OCI-LY3 (cell line): ENCODE measurements around the gene TMEM266.

Experiments
- H2AFZ ChIP-seq: fragments of 200-600, 300-600 bp; shearing (Covaris generic); 2 replicates; pipeline ENCODE4 v1.6.0; 2014; ENCODE audit warnings: antibody characterized with exemption, low read depth, low read length
- H3K27ac ChIP-seq: fragments of 200-600, 300-600 bp; sonication (generic); 2 replicates; pipeline ENCODE4 v1.5.1; 2014; ENCODE audit warnings: mild to moderate bottlenecking, low read length, moderate library complexity, mixed read lengths
- H3K27me3 ChIP-seq: fragments of 200-600, 300-600 bp; sonication (generic); 2 replicates; pipeline ENCODE4 v1.6.1; 2014; ENCODE audit warnings: low read depth, low read length, mixed read lengths
- H3K36me3 ChIP-seq: fragments of 200-600, 300-600 bp; sonication (generic); replicated peaks from 2 replicates; pipeline ENCODE3; 2014; ENCODE audit warnings: low read depth, low read length, mixed read lengths
- H3K4me1 ChIP-seq: fragments of 300-600, 200-600 bp; sonication (generic); 2 replicates; pipeline ENCODE4 v1.6.1; 2014; ENCODE audit warnings: low read length, mixed read lengths
- H3K4me2 ChIP-seq: fragments of 200-600, 300-600 bp; sonication (generic); 2 replicates; pipeline ENCODE4 v1.6.1; 2014; ENCODE audit warnings: low read length, mixed read lengths
- H3K4me3 ChIP-seq: fragments of 300-600, 200-600 bp; sonication (generic); 2 replicates; pipeline ENCODE4 v1.5.1; 2014; ENCODE audit warnings: antibody characterized with exemption, mild to moderate bottlenecking, low read length, moderate library complexity
- H3K79me2 ChIP-seq: fragments of 300-600, 200-600 bp; shearing (Covaris generic); 2 replicates; pipeline ENCODE4 v1.6.1; 2014; ENCODE audit warnings: mild to moderate bottlenecking, low read length, mixed read lengths
- H3K9ac ChIP-seq: fragments of 300-600, 200-600 bp; shearing (Covaris generic); 2 replicates; pipeline ENCODE4 v1.6.0; 2014; ENCODE audit warnings: mild to moderate bottlenecking, low read length, moderate library complexity
- H3K9me3 ChIP-seq: fragments of 200-600, 300-600 bp; shearing (Covaris generic); 2 replicates; pipeline ENCODE4 v1.6.1; 2014; ENCODE audit warnings: low read length, mixed read lengths; ENCODE audit not compliant: insufficient read depth
- H4K20me1 ChIP-seq: fragments of 200-600, 300-600 bp; sonication (generic); 2 replicates; pipeline ENCODE4 v1.6.1; 2016; ENCODE audit warnings: low read length, mixed read lengths; ENCODE audit not compliant: insufficient read depth
- EZH2phosphoT487 ChIP-seq: fragments of 200-600 bp; shearing (Covaris generic); IDR thresholded peaks from 2 replicates; pipeline ENCODE4 v1.6.1; 2018; ENCODE audit warnings: antibody characterized with exemption, mixed run types, low read depth
- TF ChIP-seq, protein P1 (sequence below): fragments of 200-600, 300-600 bp; sonication (generic); IDR thresholded peaks from 2 replicates; pipeline ENCODE4 v1.5.1; 2014; ENCODE audit warnings: antibody characterized with exemption, low read length, low read depth

The TMEM266 gene

DNA sequence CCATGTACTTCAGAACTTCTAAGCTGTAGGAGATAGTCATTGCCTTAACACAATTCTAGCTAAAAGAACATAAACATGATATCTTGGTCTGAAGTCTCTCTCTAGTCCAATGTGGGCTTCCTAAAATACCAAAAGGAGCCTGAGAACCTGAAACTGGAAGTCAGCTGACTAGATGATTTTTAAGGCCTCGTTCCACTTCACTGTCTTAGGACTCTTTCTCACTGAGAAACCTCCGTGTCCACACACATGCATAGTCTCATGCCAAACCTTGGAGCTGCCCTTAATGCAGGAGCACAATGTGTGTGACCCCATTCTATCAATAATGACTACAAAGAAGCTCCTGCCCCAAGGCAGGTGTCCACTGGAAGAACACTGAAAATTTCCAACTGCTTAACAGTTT lies 163.7 kb downstream of the TMEM266 start:
- no peak overlapping the region for H3K27ac ChIP-seq
- no peak overlapping the region for H3K4me2 ChIP-seq
- H3K27me3 ChIP-seq: no peaks in the 10 kb centered on the region
- no peaks in the 10 kb centered on the region for H4K20me1 ChIP-seq
- no peaks in the 10 kb centered on the region for H3K9me3 ChIP-seq
- no peaks in the 10 kb centered on the region for H3K79me2 ChIP-seq
- TF ChIP-seq, protein P1, sequence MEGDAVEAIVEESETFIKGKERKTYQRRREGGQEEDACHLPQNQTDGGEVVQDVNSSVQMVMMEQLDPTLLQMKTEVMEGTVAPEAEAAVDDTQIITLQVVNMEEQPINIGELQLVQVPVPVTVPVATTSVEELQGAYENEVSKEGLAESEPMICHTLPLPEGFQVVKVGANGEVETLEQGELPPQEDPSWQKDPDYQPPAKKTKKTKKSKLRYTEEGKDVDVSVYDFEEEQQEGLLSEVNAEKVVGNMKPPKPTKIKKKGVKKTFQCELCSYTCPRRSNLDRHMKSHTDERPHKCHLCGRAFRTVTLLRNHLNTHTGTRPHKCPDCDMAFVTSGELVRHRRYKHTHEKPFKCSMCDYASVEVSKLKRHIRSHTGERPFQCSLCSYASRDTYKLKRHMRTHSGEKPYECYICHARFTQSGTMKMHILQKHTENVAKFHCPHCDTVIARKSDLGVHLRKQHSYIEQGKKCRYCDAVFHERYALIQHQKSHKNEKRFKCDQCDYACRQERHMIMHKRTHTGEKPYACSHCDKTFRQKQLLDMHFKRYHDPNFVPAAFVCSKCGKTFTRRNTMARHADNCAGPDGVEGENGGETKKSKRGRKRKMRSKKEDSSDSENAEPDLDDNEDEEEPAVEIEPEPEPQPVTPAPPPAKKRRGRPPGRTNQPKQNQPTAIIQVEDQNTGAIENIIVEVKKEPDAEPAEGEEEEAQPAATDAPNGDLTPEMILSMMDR: no peak
- TF ChIP-seq EZH2phosphoT487: no peak
- no peaks in the 10 kb centered on the region for H3K4me1 ChIP-seq
- H3K9ac ChIP-seq: no peak overlapping the region
- no peak overlapping the region for H3K4me3 ChIP-seq
- no peak overlapping the region for H2AFZ ChIP-seq
- peaks cover 34% of the 10 kb centered on the region for H3K36me3 ChIP-seq

DNA sequence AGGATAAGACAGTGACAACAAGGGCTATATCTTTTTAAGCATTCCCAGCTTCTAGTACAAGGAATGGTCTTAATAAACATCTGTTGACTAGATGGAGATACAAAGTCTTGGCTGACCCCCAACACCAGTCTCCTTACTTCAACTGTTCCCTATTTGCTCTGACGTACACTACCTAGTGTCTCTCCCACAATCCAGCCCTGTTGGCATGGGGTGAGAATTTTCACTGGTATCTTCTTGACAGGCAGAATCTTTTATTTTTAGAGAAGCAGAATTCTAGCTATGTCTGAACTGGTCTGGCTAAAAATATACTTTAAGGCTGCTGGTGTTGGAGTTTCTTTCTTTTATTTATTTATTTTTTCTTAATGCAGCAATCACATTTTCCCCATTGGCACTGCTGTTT lies 169.5 kb downstream of the TMEM266 start:
- Histone ChIP-seq H4K20me1 (no peaks in the 10 kb centered on the region), H3K9ac (no peak overlapping the region), H3K4me1 (no peaks in the 10 kb centered on the region), H3K27ac (no peak overlapping the region), H3K4me2 (no peak overlapping the region), H2AFZ (no peak overlapping the region), H3K79me2 (no peaks in the 10 kb centered on the region), H3K4me3 (no peak overlapping the region), H3K36me3 (peaks cover 26% of the 10 kb centered on the region), H3K9me3 (no peaks in the 10 kb centered on the region), H3K27me3 (no peaks in the 10 kb centered on the region)
- TF ChIP-seq, protein P1: no peak
- no peak for TF ChIP-seq EZH2phosphoT487

DNA sequence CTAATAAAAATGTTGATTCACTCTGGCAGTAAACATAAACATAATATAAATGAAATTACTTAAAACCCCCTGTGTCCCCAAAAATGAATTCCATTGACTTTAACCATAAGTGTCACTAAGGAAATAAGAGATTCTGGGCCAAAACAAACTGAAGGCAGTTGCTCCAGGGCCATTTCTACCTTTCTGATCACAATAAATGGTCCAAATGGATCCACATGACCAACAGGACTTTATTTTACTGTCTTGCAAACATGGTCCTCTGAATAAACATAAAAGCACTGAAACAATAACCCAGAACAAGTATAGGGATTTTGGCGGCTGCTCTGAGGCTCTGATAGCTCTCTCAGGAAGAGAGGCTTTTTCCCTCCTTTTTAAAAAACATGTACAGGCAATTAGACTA lies 174.1 kb downstream of the TMEM266 start:
- TF ChIP-seq EZH2phosphoT487: no peak
- TF ChIP-seq, protein P1: no peak
- Histone ChIP-seq H3K36me3 (peaks cover 9% of the 10 kb centered on the region), H3K27ac (no peak overlapping the region), H4K20me1 (0 out of 2 replicates have a peak, but pooled peaks cover 3% of the 10 kb centered on the region), H3K27me3 (no peaks in the 10 kb centered on the region), H3K4me3 (no peak overlapping the region), H3K4me2 (no peak overlapping the region), H2AFZ (no peak overlapping the region), H3K79me2 (no peaks in the 10 kb centered on the region), H3K9ac (no peak overlapping the region), H3K9me3 (no peaks in the 10 kb centered on the region), H3K4me1 (no peaks in the 10 kb centered on the region)

DNA sequence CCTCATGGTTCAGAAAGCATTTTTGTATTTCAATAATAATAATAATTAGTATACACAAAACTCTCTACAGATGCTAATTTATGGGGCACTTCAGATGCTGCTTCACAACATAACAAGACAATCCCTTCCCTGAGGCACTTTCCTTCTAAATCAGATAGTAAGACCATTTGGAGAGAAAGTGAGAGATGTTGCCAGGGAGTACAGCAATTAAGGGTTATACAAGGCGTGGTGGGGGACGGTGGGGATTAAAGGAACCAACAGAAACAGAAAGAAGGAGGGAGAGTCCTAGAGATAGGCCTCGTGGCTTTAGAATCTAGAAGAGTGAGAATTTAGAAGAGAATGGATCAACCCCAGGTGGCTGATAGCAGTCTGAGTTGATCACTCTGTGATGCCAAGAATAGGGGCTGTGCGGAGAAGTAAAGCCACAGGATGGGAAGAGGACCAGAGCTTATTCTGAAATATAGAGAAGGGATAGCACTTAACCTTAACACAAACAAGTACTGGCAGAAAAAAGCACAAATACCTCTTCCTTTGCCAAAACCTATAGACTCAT lies 174.6 kb downstream of the TMEM266 start:
- no peaks in the 10 kb centered on the region for H3K79me2 ChIP-seq
- H3K9me3 ChIP-seq: no peaks in the 10 kb centered on the region
- no peak overlapping the region for H3K4me3 ChIP-seq
- H2AFZ ChIP-seq: no peak overlapping the region
- no peak overlapping the region for H3K27ac ChIP-seq
- no peak overlapping the region for H3K4me2 ChIP-seq
- H4K20me1 ChIP-seq: 0 out of 2 replicates have a peak, but pooled peaks cover 3% of the 10 kb centered on the region
- peaks cover 6% of the 10 kb centered on the region for H3K36me3 ChIP-seq
- no peaks in the 10 kb centered on the region for H3K27me3 ChIP-seq
- TF ChIP-seq EZH2phosphoT487: no peak
- TF ChIP-seq, protein P1: no peak
- H3K4me1 ChIP-seq: no peaks in the 10 kb centered on the region
- H3K9ac ChIP-seq: no peak overlapping the region
